Measurements from ENCODE around the gene CCIN. TPM values are rescaled to one million over a fixed set of nuclear protein-coding genes. Genes with fewer than 3 reads are reported as not detected.

CCIN gene
- total and polyA plus RNA-seq, 3 experiments from 2014 or later, result 0.14 TPM; not detected in 2

DNA sequence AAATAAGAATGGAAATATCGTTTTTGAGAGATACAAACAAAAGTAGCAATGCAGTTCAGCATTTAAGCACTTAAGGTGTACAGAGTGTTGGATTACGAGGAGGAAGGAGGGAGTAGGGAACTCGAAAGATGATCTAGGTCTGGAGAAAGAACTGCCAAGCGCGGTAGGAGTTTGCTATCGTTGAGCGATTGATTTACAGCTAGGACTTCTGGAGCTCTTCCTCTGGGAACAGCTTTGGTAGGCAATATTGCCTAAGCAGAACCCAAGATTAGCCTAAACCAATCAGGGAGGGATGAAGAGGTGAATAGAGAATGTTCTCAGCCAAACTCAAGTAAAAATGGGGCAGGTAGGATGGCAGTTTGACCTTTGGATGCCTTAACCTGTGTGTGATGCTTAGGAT is 22.5 kb downstream of the CCIN start:
- CTCF ChIA-PET, result interaction anchor here (0.7 to 3.9 kb wide), 8 partner anchors 10 to 136 kb away, joined by 3 to 35 read pairs (median 6); partner anchors contain the start of gene CCIN
- H3K4me3 Mint-ChIP-seq, result peak overlapping the region; percentile 91 to 97 (median 95)
- Histone ChIP-seq H3K27ac (ENCODE audit: low read depth, low read length) (peak overlapping the region; percentile 90), H3K4me1 (ENCODE audit: insufficient read depth, low read length) (peaks cover 41% of the 10 kb centered on the region), H3K27me3 (ENCODE audit: insufficient read depth, low read length, poor library complexity, severe bottlenecking) (no peaks in the 10 kb centered on the region), H3K4me3 (ENCODE audit: low read length) (peak overlapping the region; percentile 82), H3K36me3 (ENCODE audit: insufficient read depth, low read length) (no peaks in the 10 kb centered on the region), H3K9me3 (ENCODE audit: low read length) (no peaks in the 10 kb centered on the region)
- peaks cover 53 to 56% (median 54%) of the 10 kb centered on the region in 3 donors for H3K4me1 Mint-ChIP-seq
- no peaks in the 10 kb centered on the region for H3K9me3 Mint-ChIP-seq
- peaks cover 0 to 4% of the 10 kb centered on the region in 2 donors for H3K27me3 Mint-ChIP-seq
- H3K36me3 Mint-ChIP-seq, result peaks cover 0 to 36% (median 7%) of the 10 kb centered on the region in 3 donors
- no peak for DNase-seq
- POLR2A ChIA-PET, result interaction anchor here (1.0 to 1.8 kb wide), 3 partner anchors 9 to 67 kb away, joined by 3 to 5 read pairs (median 5); partner anchors contain the start of gene GNE
- H3K27ac Mint-ChIP-seq, result peak overlapping the region; percentile 83 to 98 (median 93)

DNA sequence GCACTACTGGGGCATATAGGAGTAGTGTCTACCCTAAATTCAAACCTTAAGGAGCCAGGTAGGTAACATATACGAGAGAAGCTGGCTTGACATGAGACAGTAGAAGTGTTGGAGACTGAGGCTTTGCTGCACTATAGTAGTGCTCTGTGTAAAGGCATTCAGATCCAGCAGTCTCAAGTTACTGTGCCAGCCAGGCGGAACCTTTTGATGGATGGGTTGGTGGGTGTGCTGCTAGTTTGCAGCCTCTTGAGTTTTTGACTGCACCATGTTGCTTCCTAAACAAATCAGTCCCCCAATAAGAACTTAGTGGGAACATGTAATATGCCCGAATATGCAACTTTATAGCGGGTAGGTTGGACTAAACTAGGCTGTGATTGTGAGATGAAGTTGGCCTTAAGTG is 23.0 kb downstream of the CCIN start:
- Mint-ChIP-seq H3K9me3 (no peaks in the 10 kb centered on the region), H3K4me3 (peak overlapping the region; percentile 91 to 97 (median 95)), H3K27me3 (peaks cover 0 to 4% of the 10 kb centered on the region in 2 donors), H3K27ac (peak overlapping the region in 7 of 8 donors; percentile 51 to 95 (median 92)), H3K4me1 (peaks cover 55 to 57% (median 56%) of the 10 kb centered on the region in 3 donors), H3K36me3 (peaks cover 0 to 38% (median 7%) of the 10 kb centered on the region in 3 donors)
- POLR2A ChIA-PET, result interaction anchor here (1.0 kb wide), 1 partner anchor 66 kb away, joined by 3 read pairs; the partner anchor contains the start of gene GNE
- peak overlapping the region; percentile 82 for H3K4me3 ChIP-seq (ENCODE audit: low read length)
- CTCF ChIA-PET, result interaction anchor here (0.7 to 3.9 kb wide), 4 partner anchors 10 to 136 kb away, joined by 3 to 35 read pairs (median 13); no protein-coding TSS in a partner anchor
- no peaks in the 10 kb centered on the region for H3K27me3 ChIP-seq (ENCODE audit: insufficient read depth, low read length, poor library complexity, severe bottlenecking)
- no peak for DNase-seq
- H3K4me1 ChIP-seq (ENCODE audit: insufficient read depth, low read length), result peaks cover 41% of the 10 kb centered on the region
- H3K9me3 ChIP-seq (ENCODE audit: low read length), result no peaks in the 10 kb centered on the region
- H3K36me3 ChIP-seq (ENCODE audit: insufficient read depth, low read length), result no peaks in the 10 kb centered on the region
- H3K27ac ChIP-seq (ENCODE audit: low read depth, low read length), result peak overlapping the region; percentile 90

DNA sequence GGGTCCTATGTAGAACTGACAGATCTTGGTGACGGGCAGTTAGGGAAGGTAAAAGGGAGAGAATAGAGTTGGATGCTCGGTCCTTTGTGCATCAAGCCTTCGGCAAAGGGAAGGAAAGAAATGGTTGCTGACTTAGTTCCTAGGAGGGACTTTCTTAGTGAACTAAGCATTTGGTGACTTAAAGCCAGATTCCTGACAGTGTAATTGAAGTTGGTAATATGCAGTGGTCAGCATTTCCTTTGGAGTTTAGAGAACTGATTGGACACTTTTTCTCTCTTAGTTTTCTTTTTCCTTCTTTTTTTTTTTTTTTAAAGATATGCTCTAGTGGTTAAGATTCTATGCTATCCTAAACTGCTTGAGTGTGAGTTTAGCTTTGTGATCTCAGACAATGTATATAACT is 23.8 kb downstream of the CCIN start:
- no peaks in the 10 kb centered on the region for H3K9me3 Mint-ChIP-seq
- peaks cover 0 to 4% of the 10 kb centered on the region in 2 donors for H3K27me3 Mint-ChIP-seq
- peaks cover 0 to 44% (median 10%) of the 10 kb centered on the region in 3 donors for H3K36me3 Mint-ChIP-seq
- CTCF ChIA-PET, result interaction anchor here (2.2 kb wide), 1 partner anchor 27 kb away, joined by 9 read pairs; no protein-coding TSS in a partner anchor
- POLR2A ChIA-PET, result interaction anchor here (1.0 kb wide), 1 partner anchor 135 kb away, joined by 3 read pairs; no protein-coding TSS in a partner anchor
- no peak overlapping the region for H3K27ac ChIP-seq (ENCODE audit: low read depth, low read length)
- peaks cover 3% of the 10 kb centered on the region for H3K36me3 ChIP-seq (ENCODE audit: insufficient read depth, low read length)
- H3K27me3 ChIP-seq (ENCODE audit: insufficient read depth, low read length, poor library complexity, severe bottlenecking), result no peaks in the 10 kb centered on the region
- no peaks in the 10 kb centered on the region for H3K9me3 ChIP-seq (ENCODE audit: low read length)
- H3K4me1 Mint-ChIP-seq, result peaks cover 51 to 63% (median 62%) of the 10 kb centered on the region in 3 donors
- H3K4me3 ChIP-seq (ENCODE audit: low read length), result no peak overlapping the region
- peak overlapping the region; percentile 33 to 95 (median 80) for H3K27ac Mint-ChIP-seq
- no peak for DNase-seq
- peaks cover 41% of the 10 kb centered on the region for H3K4me1 ChIP-seq (ENCODE audit: insufficient read depth, low read length)
- H3K4me3 Mint-ChIP-seq, result peak overlapping the region; percentile 91 to 97 (median 95)

DNA sequence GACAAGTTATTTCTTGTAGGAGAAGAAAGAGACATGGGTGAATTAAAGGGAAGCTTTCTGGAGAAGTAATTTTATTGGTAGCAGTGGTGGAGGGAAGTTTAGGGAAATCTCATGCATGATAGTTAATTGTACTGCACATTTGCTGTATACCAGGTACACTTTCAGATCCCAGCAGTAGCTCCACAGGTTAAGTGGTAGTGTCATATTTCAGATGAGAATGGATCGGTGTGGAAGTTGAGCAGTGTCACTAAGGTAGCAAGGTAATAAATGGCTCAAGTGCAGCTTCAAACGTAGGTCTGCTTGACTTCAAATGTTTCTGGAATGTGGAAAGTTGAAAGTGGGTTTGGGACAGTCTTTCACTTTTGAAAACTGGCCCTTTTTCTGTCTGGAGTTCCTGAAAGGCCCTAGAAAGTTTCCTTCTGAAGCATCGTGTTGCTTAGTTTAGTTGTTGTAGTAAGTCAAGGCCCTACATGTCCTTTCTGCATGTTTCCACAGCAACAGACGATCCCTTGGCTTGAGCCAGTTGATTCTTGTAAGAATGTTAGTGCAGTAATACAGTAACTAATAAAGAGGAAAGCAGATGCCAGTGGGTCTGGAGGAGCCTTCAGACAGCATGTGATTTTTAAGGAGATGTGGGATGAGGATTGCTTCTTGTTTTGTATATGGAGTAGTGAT is 25.3 kb downstream of the CCIN start:
- Mint-ChIP-seq H3K27me3 (peaks cover 0 to 4% of the 10 kb centered on the region in 2 donors), H3K9me3 (no peaks in the 10 kb centered on the region), H3K4me3 (peak overlapping the region in 5 of 7 donors; percentile 24 to 76 (median 47)), H3K27ac (peak overlapping the region in 7 of 8 donors; percentile 32 to 94 (median 72)), H3K4me1 (peaks cover 50 to 66% (median 62%) of the 10 kb centered on the region in 3 donors), H3K36me3 (peaks cover 0 to 53% (median 10%) of the 10 kb centered on the region in 3 donors)
- H3K27me3 ChIP-seq (ENCODE audit: insufficient read depth, low read length, poor library complexity, severe bottlenecking), result no peaks in the 10 kb centered on the region
- CTCF ChIA-PET, result interaction anchor here (1.1 to 2.2 kb wide), 3 partner anchors 11 to 92 kb away, joined by 3 to 9 read pairs (median 4); no protein-coding TSS in a partner anchor
- peaks cover 41% of the 10 kb centered on the region for H3K4me1 ChIP-seq (ENCODE audit: insufficient read depth, low read length)
- H3K36me3 ChIP-seq (ENCODE audit: insufficient read depth, low read length), result peaks cover 9% of the 10 kb centered on the region
- H3K9me3 ChIP-seq (ENCODE audit: low read length), result no peaks in the 10 kb centered on the region
- H3K4me3 ChIP-seq (ENCODE audit: low read length), result no peak overlapping the region
- H3K27ac ChIP-seq (ENCODE audit: low read depth, low read length), result no peak overlapping the region
- POLR2A ChIA-PET, result interaction anchor here (1.0 kb wide), 1 partner anchor 134 kb away, joined by 3 read pairs; no protein-coding TSS in a partner anchor
- DNase-seq, result no peak

DNA sequence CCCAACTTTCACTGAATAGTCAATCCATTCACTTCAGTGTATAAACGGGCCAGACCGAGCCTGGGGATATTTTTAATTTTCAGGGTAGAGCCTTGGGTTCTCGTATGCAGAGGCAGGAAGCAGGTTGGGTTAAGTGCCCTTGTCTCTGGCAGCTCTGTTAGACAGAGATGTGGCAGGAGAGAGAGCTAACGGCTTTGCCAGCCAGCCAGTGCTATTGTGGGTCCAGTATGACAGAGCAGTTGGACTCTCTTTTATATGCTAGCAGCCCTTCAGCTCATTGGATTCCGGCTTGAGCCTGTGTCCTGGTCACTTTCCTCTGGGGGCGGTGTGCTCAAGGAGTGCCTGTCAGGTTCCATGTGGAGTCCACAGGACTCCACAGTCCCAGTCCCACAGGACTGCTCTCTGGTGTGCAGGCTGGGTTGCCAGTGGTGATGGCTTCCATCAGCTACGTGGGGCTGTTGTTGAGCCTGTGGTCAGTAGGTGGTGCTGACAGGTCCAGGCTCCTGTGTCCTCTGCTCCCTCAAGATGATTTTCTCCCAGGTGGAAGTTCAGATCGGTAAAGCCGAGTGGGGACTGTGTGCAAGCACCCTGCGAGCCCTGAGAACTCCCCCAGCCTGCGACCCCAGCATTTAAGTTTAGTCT is 35.8 kb downstream of the CCIN start:
- Histone ChIP-seq H3K27me3 (ENCODE audit: insufficient read depth, low read length, poor library complexity, severe bottlenecking) (no peaks in the 10 kb centered on the region), H3K4me3 (ENCODE audit: low read length) (no peak overlapping the region), H3K9me3 (ENCODE audit: low read length) (no peaks in the 10 kb centered on the region), H3K4me1 (ENCODE audit: insufficient read depth, low read length) (peaks cover 23% of the 10 kb centered on the region), H3K36me3 (ENCODE audit: insufficient read depth, low read length) (peaks cover 79% of the 10 kb centered on the region), H3K27ac (ENCODE audit: low read depth, low read length) (no peak overlapping the region)
- ChIA-PET POLR2A (interaction anchor here (1.5 kb wide), 1 partner anchor 14 kb away, joined by 3 read pairs; no protein-coding TSS in a partner anchor), CTCF (interaction anchor here (0.7 kb wide), 1 partner anchor 1339 kb away, joined by 3 read pairs; no protein-coding TSS in a partner anchor)
- H3K9me3 Mint-ChIP-seq, result no peaks in the 10 kb centered on the region
- H3K4me1 Mint-ChIP-seq, result peaks cover 24 to 57% (median 55%) of the 10 kb centered on the region in 3 donors
- DNase-seq, result no peak
- H3K36me3 Mint-ChIP-seq, result peaks cover 0 to 97% (median 30%) of the 10 kb centered on the region in 3 donors
- H3K27ac Mint-ChIP-seq, result peak overlapping the region in 3 of 8 donors; percentile 11 to 72 (median 71)
- no peak overlapping the region for H3K4me3 Mint-ChIP-seq
- peaks cover 0 to 2% of the 10 kb centered on the region in 2 donors for H3K27me3 Mint-ChIP-seq

DNA sequence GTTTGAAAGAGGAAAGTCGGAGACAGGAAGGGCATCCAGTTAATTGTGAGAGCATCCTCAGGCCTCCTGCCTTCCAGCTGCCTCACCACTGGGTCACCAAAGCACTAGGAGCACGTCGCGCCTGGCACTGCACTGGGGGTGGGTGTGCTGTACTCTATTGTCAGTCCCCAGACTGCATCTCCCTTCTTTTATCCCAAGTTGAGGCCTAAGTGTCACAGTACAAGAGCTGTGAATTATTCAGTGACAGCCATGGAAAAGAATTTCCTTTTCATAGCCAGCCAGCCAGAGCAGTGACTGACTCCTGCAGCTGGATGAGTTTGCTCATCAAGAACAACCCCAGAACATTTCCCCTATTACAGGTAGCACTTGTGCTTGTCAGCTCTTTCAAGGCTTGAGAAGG is 37.8 kb downstream of the CCIN start:
- Histone ChIP-seq H3K9me3 (ENCODE audit: low read length) (no peaks in the 10 kb centered on the region), H3K4me3 (ENCODE audit: low read length) (no peak overlapping the region), H3K27me3 (ENCODE audit: insufficient read depth, low read length, poor library complexity, severe bottlenecking) (no peaks in the 10 kb centered on the region), H3K36me3 (ENCODE audit: insufficient read depth, low read length) (peaks cover 66% of the 10 kb centered on the region), H3K27ac (ENCODE audit: low read depth, low read length) (no peak overlapping the region), H3K4me1 (ENCODE audit: insufficient read depth, low read length) (peaks cover 27% of the 10 kb centered on the region)
- Mint-ChIP-seq H3K27me3 (peaks cover 0 to 2% of the 10 kb centered on the region in 2 donors), H3K4me1 (peaks cover 36 to 73% (median 64%) of the 10 kb centered on the region in 3 donors), H3K36me3 (peaks cover 0 to 98% (median 33%) of the 10 kb centered on the region in 3 donors), H3K27ac (peak overlapping the region in 7 of 8 donors; percentile 27 to 89 (median 69)), H3K9me3 (no peaks in the 10 kb centered on the region), H3K4me3 (peak overlapping the region in 1 of 7 donors; percentile 75)
- DNase-seq, result no peak
- ChIA-PET POLR2A (no interaction called here), CTCF (no interaction called here)

DNA sequence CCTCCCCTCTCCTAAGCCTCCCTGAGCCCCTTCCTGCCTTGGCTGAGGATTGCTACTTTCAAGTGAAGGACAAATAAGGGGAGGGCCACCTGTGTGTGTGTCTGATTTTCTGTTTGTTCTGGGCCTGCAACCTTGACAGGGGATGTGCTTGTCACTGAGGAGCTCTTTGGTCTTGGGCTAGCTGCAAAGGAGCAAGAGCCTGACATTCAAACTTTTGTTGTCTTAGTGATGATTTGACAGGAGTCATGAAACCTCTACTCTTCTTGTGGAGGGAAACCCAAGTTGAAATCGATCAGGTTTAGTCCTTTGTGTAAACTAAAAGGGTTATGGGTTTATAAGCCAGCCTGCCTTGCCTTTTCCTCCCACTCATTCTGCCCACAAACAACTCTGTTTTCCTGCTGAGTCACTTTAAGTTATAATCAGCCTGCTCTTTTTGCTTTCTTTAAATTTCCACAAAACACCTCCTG is 38.4 kb downstream of the CCIN start:
- Mint-ChIP-seq H3K27me3 (peaks cover 0 to 2% of the 10 kb centered on the region in 2 donors), H3K27ac (peak overlapping the region; percentile 67 to 89 (median 78)), H3K4me3 (no peak overlapping the region), H3K4me1 (peaks cover 34 to 69% (median 68%) of the 10 kb centered on the region in 3 donors), H3K36me3 (peaks cover 0 to 98% (median 32%) of the 10 kb centered on the region in 3 donors), H3K9me3 (no peaks in the 10 kb centered on the region)
- Histone ChIP-seq H3K36me3 (ENCODE audit: insufficient read depth, low read length) (peaks cover 65% of the 10 kb centered on the region), H3K27ac (ENCODE audit: low read depth, low read length) (peak overlapping the region; percentile 28), H3K4me3 (ENCODE audit: low read length) (no peak overlapping the region), H3K9me3 (ENCODE audit: low read length) (no peaks in the 10 kb centered on the region), H3K27me3 (ENCODE audit: insufficient read depth, low read length, poor library complexity, severe bottlenecking) (no peaks in the 10 kb centered on the region), H3K4me1 (ENCODE audit: insufficient read depth, low read length) (peaks cover 27% of the 10 kb centered on the region)
- ChIA-PET POLR2A (no interaction called here), CTCF (no interaction called here)
- no peak for DNase-seq

Data from CD8-positive, alpha-beta memory T cell (primary cell).